GM19023 (cell line): ENCODE results near the gene SDS.

ENCODE experiments used
- ATAC-seq: cut with Tn5 transposase; IDR thresholded peaks from one replicate; pipeline ENCODE4 v1.9.1; 2021; ENCODE audit warnings: mild to moderate bottlenecking, moderate library complexity; ENCODE audit not compliant: unreplicated experiment

The SDS gene

DNA sequence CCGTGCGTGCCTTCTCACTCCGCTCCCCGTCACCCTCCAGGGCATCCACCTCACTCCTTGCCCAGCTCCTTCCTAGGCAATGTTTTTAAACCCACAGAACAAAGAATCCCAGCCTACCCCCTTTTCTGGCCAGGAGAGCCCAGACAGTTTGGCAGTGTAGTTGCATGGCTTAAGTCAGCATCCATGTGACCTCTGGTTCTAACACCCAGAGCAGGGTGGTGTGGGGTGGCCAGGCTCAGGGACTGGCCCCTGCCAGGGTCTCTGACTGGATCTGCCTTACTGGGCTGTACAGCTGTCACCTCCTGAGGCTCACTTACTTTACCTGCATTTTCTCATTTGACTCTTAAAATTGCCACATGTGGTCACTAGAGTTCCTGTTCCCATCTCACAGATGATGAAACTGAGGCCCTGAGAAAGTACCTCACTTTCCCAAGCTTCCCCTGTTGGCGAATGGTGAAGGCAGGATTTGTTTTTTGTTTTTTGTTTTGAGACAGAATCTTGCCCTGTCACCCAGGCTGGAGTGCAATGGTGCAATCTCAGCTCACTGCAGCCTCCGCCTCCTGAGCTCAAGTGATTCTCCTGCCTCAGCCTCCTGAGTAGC lies 18.3 kb downstream of the SDS start:
- no peak for ATAC-seq

DNA sequence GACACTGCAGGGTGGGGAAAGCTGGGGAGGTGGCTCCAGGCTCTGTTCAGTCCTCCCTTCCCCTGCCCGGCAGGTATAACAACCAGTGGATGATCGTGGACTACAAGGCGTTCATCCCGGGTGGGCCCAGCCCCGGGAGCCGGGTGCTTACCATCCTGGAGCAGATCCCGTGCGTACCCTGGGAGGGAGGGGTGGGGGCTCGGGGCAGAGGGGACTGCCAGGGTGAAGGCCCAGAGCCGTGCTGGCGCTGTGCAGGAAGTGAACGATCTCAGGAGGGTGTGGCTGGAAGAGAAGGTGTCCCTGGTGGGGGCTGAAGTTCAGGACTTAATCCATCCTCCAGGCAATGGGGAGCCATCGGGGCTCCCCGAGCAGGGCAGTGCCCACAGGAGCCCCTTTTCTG lies 18.9 kb downstream of the SDS start:
- ATAC-seq, result no peak

DNA sequence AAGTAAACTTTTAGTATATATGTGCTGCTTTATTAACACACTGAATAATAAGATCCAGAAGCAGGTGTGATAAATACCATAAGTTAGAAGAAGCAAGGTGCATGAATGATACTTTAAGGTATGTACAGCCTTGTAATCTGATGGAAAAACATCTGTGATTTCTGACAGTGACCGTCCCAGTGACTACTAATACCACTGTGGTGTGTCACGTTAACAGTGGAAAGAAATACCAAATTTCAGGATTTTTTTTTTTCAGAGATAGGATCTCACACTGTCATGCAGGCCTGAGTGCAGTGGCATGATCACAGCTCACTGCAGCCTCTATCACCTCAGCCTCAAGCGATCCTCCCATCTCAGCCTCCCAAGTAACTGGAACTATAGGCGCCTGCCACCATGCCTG lies 21.5 kb downstream of the SDS start:
- ATAC-seq, result no peak

DNA sequence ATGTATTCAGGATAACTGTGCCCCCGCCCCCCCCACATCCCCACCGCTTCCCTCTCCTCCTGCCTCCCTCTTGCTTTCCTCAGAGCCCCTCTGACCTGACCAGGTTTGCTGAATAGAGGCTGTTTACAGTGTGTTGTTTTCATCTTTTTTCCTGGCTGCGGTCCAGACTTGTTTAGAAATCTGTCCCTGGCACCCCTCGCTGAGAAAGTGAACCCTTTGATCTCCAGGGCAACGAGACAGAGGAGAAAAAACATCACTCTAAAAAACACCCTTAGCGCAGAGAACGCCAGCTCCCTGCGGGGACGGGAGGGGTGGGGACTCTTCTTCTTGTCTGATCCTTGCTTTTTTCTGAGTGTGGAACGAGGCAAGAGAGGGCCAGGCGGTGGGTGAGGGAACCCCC lies 22.5 kb downstream of the SDS start:
- ATAC-seq, result no peak

DNA sequence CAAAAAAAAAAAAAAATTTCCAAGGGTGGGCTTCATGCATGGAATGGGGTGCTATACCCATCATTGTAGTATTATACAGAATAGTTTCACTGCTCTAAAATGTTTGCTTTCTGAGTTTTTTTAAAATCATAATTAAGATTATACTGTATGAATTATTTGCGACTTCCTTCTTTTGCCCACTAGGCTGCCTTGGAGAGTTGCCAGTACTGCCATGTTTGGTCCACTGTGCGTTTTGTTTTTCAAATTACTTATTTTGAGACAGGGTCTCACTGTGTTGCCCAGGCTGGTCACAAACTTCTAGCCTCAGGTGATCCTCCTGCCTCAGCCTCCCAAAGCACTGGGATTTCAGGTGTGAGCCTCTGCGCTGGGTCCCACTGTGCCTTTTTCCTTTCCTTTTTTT lies 25.4 kb downstream of the SDS start:
- ATAC-seq, result no peak

DNA sequence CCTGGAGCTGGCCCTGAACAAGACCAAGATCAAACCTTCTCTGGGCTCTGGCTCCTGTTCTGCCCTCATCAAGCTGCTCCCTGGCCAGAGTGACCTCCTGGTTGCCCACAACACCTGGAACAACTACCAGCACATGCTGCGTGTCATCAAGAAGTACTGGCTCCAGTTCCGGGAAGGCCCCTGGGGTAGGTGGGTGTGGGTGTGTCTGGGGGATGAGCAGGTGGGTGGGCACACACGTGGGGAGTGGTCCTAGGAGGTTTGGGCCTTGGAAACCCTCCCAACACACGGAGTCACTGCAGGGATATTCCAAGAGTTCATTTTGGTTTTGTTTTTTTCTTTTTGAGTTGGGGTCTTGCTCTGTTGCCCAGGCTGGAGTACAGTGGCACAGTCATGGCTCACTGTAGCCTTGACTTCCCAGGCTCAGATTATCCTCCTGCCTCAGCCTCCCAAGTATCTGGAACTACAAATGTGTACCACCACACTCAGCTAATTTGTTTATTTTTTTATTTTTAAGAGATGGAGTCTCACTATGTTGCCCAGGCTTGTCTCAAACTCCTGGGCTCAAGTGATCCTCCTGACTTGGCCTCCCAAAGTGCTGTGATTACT lies 28.8 kb downstream of the SDS start:
- no peak for ATAC-seq

DNA sequence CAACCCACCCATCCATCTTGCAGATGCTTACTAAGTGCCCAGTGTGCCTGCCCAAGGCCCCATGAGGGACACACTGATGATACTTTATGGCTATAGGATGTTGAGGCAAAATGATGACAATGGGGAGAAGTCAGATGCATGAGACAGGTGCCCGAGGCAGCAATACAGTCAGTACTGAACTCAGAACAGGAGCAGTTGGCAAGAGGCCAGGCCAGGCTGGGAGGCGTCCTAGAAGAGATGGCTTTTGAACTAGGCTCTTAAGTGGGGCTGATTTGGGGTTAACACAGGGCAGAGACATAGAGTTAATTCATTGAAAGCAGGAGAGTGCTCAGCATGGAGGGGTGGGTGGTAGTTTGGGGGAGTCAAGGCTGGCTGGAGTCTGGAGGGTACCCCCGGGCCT lies 29.7 kb downstream of the SDS start:
- ATAC-seq, result no peak

DNA sequence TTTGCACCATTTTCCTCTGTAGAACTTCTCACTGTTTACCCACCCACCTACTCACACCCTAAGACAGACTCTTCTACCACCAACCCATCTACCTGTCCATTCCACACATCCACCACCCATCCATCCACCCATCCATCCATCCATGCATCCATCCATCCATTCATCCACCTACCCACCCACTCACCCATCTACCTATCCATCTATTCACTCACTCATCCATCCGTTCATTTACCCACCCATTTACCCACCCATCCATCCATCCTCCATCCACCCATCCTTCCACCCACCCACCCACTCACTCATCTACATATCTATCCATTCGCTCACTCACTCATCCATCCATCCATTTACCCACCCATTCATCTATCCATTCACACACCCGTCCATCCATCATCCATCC lies 30.2 kb downstream of the SDS start:
- ATAC-seq, result no peak

DNA sequence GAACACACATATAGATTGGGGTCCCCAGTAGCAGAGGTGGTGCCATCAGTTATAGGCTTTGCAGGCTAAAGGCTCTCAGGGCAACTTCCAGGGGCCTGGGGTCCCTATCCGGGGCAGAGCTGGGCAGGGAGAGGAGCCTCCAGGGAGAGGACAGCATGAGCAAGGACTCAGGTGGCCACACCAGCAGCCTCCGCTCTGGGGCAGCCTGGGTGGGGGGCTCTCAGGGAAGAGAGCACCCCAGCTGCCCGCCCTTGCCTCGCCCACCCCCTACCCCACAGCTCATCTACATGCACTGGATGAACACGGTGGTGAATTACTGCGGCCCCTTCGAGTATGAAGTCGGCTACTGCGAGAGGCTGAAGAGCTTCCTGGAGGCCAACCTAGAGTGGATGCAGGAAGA lies 31.3 kb downstream of the SDS start:
- ATAC-seq, result no peak

DNA sequence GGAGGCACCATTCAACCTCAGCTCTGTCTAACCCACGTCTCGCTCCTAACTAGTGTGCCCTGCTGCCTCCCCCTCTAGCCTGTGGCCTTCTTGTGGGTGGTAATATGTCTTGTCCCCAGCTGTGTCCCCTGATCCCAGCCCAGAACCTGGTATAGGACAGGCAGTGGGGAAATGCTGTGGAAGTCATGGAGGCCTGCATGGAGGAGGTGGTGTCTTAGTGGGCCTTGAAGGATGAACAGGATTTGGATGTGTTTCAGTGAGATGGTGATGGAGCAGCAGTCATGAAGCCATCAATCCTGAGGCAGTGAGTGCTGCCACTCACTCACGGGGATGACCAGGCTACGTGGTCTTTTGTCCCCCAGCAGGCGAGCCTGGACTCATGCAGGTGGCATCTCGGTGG lies 31.9 kb downstream of the SDS start:
- no peak for ATAC-seq

DNA sequence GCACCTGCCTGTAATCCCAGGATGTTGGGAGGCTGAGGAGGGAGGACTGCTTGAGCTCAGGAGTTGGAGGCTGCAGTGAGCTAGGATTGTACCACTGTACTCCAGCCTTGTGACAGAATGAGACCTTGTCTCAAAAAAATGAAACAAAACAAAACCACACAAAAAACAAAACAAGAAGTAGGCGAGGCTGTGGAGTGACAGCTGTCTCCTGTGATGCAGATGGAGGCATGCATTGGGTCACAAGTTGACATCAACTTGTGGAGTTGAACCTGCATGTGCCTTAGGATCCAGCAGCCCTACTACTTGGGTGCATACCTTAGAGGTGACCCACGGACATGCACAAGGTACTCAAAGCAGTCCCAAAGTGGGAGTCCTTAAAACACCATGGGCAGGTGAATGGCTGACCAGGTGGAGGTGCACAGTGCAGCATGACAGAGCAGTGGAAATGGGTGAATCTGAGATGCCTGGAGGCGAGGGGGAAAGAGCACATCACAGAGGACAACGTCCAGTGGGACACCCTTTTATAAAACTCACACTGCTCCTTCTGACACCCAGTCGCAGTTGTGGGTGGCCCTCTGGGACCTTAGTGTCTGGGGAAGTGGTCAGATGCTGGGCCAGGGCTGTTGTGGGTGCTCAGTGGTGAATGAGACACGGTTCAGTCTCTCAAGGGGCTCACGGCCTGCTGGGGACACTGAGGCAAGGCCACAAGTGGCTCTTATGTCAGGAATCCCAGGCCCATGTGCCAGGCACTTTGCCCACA lies 32.6 kb downstream of the SDS start:
- ATAC-seq, result no peak

DNA sequence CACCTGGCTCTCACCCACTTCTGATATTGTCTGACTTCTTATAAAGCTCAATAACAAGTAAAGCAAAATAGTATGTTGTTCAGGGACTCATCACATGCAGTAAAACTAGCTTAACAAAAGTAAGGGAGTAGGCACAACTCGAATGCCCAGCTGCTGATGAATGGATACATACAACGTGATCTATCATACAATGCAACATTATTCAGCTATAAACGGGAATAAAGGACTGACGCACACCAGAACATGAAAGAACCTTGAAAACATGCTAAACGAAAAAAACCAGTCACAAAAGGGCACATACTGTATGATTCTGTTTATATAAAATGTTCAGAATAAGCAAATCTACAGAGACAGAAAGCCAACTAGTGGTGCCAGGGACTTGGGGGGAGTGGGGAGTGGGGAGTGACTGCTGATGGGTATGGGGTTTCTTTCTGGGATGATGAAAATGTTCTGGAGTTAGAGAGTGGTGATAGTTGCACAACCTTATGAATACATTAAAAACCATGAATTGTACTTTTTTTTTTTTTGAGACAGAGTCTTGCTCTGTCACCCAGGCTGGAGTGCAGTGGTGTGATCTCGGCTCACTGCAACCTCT lies 34.2 kb downstream of the SDS start:
- no peak for ATAC-seq

DNA sequence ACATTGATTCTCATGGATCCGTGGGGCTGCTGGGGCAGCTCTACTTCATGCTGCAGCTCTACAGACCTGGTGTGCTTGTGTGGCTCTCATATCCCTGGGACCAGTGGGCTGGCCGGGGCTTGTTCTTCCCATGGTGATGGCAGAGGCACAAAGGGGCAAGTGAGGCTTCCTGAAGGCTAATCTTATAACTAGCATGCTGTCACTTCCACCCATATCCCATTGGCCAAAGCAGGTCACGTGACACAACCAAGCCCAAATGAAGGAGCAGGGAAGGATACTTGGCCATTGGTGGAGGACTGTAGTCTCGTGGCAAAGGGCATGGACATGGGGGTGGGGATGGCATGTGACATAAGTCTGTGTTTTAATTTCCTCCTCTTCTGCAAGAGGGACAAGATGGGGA lies 35.4 kb downstream of the SDS start:
- no peak for ATAC-seq

DNA sequence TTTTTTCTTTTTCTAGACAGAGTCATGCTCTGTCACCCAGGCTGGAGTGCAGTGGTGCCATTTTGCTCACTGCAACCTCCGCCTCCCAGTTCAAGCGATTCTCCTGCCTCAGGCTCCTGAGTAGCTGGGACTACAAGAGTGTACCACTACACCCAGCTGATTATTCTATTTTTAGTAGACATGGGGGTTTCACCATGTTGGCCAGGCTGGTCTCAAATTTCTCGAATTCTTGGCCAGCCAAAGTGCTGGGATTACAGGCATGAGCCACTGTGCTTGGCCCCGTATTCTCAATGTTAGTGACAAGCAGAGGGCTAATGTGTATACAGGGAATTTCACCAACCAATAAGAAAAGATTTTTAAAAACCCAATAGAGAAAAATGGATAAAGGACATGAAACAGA lies 36.9 kb downstream of the SDS start:
- no peak for ATAC-seq

DNA sequence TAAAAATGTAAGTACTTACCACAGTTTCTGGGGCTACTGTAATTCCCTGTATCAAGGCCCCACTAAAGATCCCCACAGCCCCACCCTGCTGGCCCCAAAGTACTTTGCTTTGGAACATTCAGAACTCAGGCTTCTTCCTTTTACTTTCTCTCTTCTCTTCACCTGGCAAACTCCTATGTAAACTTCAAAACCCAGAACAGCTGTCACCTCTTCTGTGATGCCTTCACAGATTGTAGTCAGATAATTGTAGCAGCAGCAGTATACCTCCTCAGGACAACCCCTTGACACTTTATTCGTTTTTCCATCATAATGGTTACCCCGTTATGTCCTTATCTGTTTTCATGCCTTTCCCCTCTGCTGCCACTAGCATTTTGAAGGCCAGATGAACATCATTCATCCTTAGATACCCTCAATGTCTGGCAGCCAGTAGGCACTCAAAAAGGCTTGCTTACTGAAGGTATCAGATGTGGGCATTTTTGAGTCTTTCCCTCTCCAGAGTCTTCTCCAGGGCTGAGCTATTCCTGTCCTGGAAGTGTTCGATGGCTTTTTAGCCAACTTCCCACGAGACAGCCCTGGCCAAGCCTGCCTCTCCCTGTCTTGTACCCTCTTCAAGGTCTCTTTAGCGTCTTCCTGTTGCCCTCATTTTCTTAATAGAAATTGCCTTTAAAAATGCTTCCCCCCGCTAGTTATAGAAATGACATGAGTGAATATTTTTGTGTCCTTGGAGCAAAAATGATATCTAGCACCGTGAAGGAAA lies 37.9 kb downstream of the SDS start:
- ATAC-seq, result no peak

DNA sequence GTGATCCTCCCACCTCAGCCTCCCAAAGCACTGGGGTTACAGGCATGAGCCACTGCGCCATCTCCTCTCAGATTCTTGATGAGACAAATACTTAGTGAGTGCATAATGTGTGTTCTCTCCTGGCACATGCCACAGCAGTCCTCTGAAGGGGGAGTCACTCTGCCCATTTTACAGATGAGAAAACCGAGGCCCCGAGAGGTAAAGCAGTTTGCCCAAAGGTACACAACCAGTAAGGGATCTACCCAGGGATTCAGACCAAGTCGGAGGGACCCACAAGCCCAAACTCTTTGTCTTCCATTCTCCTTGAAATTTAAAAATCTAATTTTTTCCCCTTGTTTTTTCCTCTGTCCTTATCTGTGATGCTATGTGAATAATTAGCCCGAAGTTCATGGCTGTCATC lies 39.0 kb downstream of the SDS start:
- ATAC-seq, result no peak

DNA sequence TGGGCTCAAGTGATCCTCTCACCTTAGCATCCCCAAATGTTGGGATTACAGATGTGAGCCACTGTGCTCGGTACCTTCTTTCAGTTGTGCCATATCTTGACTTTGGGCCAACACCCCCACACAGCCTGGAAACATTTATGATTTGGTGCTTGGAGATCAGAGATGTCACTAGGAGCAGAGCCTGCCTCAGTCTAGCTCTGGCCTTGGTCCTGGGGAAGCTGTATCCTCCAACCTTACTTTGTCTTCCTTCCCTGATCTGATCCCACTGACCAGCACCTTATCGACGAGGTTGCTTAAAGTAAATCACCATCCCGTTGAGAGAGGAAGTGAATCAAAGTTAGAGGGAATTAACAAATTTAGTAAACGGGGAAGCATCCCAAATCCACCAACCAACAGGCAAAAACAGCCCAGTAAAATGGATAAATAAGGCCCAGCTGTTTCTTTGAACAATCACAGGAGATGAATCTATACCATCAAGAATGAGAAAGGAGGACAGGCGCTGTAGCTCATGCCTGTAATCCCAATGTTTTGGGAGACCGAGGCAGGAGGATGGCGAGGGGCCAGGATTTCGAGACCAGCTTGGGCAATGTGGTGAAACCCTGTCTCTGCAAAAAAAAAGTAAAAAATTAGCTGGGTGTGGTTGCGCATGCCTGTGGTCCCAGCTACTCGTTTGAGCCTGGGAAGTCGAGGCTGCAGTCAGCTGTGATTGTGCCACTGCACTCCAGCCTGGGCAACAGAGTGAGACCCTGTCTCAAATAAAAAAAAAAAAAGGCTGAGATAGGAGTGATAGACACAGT lies 41.9 kb downstream of the SDS start:
- no peak for ATAC-seq

DNA sequence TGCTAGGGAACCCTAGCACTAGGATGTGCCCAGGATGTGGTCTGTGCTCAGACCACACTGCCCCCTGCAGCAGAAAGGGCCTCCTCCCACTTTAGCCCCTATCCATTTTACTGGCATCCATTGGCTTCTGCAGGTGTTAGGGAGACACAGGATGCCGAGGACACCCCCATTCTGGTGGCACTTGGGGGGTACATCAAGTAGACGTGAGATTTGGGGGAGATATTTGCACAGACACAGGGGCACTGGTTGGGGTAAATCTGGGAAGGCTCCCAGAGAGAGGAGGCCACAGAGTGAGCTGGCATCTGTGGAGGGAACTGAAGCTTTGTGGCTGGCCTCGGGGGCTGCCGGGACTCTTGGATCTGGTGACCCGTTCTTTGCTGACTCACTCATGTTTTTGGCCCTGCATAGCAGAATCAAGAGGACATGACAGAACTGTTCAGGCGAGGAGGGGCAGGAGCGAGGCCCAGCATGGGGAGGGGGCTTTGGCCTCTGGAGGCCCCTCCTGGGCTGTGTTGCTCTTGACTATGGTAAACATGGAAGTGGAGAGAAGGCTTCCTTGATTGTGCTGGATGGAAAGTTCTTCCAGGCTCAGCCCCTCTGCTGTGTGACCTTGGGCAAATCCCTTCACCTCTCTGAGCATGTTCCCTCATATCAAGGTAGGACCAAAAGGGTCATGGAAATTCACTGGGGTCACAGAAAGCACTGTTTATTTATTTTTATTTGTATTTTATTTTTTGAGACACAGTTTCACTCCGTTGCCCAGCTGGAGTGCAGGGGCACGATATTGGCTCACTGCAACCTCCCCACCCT lies 43.5 kb downstream of the SDS start:
- no peak for ATAC-seq

DNA sequence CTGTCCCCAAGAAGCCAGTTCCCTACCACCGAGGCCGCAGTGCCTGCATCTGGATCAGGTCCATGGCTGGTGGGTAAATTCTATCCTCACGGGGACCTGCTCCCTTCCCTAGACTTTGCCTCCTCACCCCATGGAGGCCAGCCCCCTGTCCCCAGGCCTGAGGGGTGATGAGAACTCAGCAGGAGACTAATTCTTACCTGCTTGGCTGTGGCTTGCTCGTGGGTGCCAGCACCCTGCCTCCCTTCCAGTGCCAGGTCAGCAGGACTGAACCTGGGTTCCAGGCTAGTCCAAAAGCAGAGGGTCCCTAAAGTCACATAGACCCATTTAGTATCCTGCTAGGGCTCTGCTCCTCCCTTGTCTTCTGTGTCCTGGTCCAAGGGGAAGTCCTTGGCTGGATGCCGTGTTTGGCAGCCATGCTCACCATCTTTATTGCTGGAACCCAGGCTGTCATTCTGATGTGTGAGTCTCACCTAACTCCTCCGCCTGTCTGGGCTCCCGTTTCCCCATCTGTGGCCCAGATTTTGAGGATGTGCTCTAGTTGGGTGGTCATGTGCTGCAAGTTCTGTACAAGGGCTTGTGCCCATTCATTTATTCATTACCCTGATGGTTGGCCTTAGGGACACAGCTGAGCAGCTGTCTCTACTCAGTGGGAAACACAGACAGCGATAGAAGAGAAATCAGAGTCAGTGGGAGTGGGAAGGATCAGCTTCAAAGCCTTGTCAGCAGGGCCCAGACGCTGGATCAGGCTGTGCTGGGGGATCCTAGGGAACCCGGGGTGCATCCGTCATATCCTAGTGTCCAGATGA lies 44.4 kb downstream of the SDS start:
- ATAC-seq, result peak; percentile 19
